ENCODE measurements around the gene PKM.
A peak's percentile ranks its signal among the peaks of the same experiment; 100 is the strongest.

PKM gene

GRCh38 chr15:72155003-72155621, 75.9 kb downstream of the PKM start:
- no peak for TF ChIP-seq CTCF (IDR thresholded peaks at IDR 0.05; ENCODE audit: low read depth, low read length)
- peak overlapping the region; percentile 59 for H3K4me3 ChIP-seq (ENCODE audit: low read depth, low read length)

- no peak for TF ChIP-seq CTCF (IDR thresholded peaks at IDR 0.05; ENCODE audit: low read depth, low read length)
These were observed 76.7 kb downstream of the PKM start for GRCh38 chr15:72154316-72154715.

GRCh38 chr15:72153269-72154000, 77.6 kb downstream of the PKM start:
- H3K4me3 ChIP-seq (ENCODE audit: low read depth, low read length): no peak overlapping the region
- TF ChIP-seq CTCF (IDR thresholded peaks at IDR 0.05; ENCODE audit: low read depth, low read length): no peak

More at GRCh38 chr15:72154316-72154715, 76.7 kb downstream of the PKM start:
- no peak overlapping the region for H3K4me3 ChIP-seq (ENCODE audit: low read depth, low read length)
